Breast epithelium (tissue), 3 donors: ENCODE measurements around the gene LAGE3.

Experiments
- CTCF ChIP-seq, 3 donors: fragments of 450-650 bp; IDR thresholded peaks; one replicate each; pipeline ENCODE4 v1.5.1; 2016 to 2017; ENCODE audit warnings: antibody characterized with exemption in 3 of 3, mild to moderate bottlenecking in 3 of 3, moderate library complexity in 3 of 3
- POLR2AphosphoS5 ChIP-seq, 3 donors: sonication (generic); formaldehyde crosslinking; IDR thresholded peaks; one replicate each; pipeline ENCODE4 v1.6.1; 2017; ENCODE audit warnings: antibody characterized with exemption in 3 of 3

GRCh38 chrX:154449618-154450017 lies 29.5 kb downstream of the LAGE3 start:
- TF ChIP-seq CTCF (IDR thresholded peaks at IDR 0.05) (no peak), POLR2AphosphoS5 (IDR thresholded peaks at IDR 0.05) (no peak)
